AML-193 (cell line): Measurements from ENCODE around the gene KIDINS220.

Experiments
- DNase-seq, 2 experiments: peaks; one replicate each; lab custom pipeline; 2025; lab: John Stamatoyannopoulos, UW

KIDINS220 gene

GRCh38 chr2:8836971-8837794 is at the start of gene KIDINS220:
TSS of gene KIDINS220 (minus strand) at chr2:8837613. CDS start at chr2:8827093, 10,520 bp downstream.
- DNase-seq, result peak; percentile 61 to 77

GRCh38 chr2:8886876-8887275 is 49.5 kb upstream of the KIDINS220 start:
- no peak for DNase-seq

- DNase-seq, result no peak
These were observed 48.7 kb upstream of the KIDINS220 start for GRCh38 chr2:8886202-8886518.

- DNase-seq, result no peak
These were observed 48.2 kb upstream of the KIDINS220 start for GRCh38 chr2:8885449-8886201.

- DNase-seq, result no peak
These were observed 47.4 kb upstream of the KIDINS220 start for GRCh38 chr2:8884812-8885211.

GRCh38 chr2:8882094-8882493 is 44.7 kb upstream of the KIDINS220 start:
- peak; percentile 29 to 45 for DNase-seq

GRCh38 chr2:8877894-8878293 is 40.5 kb upstream of the KIDINS220 start:
- no peak for DNase-seq

- no peak for DNase-seq
These were observed 39.9 kb upstream of the KIDINS220 start for GRCh38 chr2:8877332-8877731.

- no peak for DNase-seq
These were observed 39.2 kb upstream of the KIDINS220 start for GRCh38 chr2:8876628-8877027.

GRCh38 chr2:8872821-8873432 is 35.5 kb upstream of the KIDINS220 start:
- DNase-seq, result peak; percentile 29 to 60

- DNase-seq, result no peak
These were observed 33.0 kb upstream of the KIDINS220 start for GRCh38 chr2:8870441-8870840.

GRCh38 chr2:8867363-8867762 is 29.9 kb upstream of the KIDINS220 start:
- DNase-seq, result no peak

- no peak for DNase-seq
These were observed 26.0 kb upstream of the KIDINS220 start for GRCh38 chr2:8863331-8863953.

- no peak for DNase-seq
These were observed 24.8 kb upstream of the KIDINS220 start for GRCh38 chr2:8862230-8862629.

- DNase-seq, result no peak
These were observed 24.4 kb upstream of the KIDINS220 start for GRCh38 chr2:8861797-8862196.

- DNase-seq, result no peak
These were observed 22.8 kb upstream of the KIDINS220 start for GRCh38 chr2:8860239-8860638.

GRCh38 chr2:8858910-8859309 is 21.5 kb upstream of the KIDINS220 start:
- DNase-seq, result no peak

GRCh38 chr2:8858264-8858663 is 20.9 kb upstream of the KIDINS220 start:
- no peak for DNase-seq

- no peak for DNase-seq
These were observed 20.3 kb upstream of the KIDINS220 start for GRCh38 chr2:8857709-8858108.

- DNase-seq, result no peak
These were observed 18.8 kb upstream of the KIDINS220 start for GRCh38 chr2:8856176-8856575.

- no peak for DNase-seq
These were observed 17.6 kb upstream of the KIDINS220 start for GRCh38 chr2:8855010-8855409.

GRCh38 chr2:8853426-8853825 is 16.0 kb upstream of the KIDINS220 start:
- no peak for DNase-seq
